HepG2 (cell line): ENCODE measurements around the gene IRGQ. TPM values are rescaled to one million over a fixed set of nuclear protein-coding genes. Genes with fewer than 3 reads are reported as not detected.

Experiments
- GLI4 ChIP-seq: sonication (generic); formaldehyde crosslinking; IDR thresholded peaks from 2 replicates; pipeline ENCODE4 v1.5.1; 2020; ENCODE audit warnings: missing genetic modification reagents, mild to moderate bottlenecking, moderate library complexity, borderline replicate concordance
- ISX ChIP-seq: sonication (generic); formaldehyde crosslinking; conservative IDR thresholded peaks from 2 replicates; pipeline ENCODE4 v1.5.0; 2020; ENCODE audit warnings: missing genetic modification reagents
- KIAA2018 ChIP-seq: sonication (generic); formaldehyde crosslinking; IDR thresholded peaks from 2 replicates; pipeline ENCODE4 v1.5.0; 2020; ENCODE audit warnings: mild to moderate bottlenecking, missing genetic modification reagents, borderline replicate concordance
- U2AF1 ChIP-seq: fragments of 200-400 bp; formaldehyde crosslinking; optimal IDR thresholded peaks from 2 replicates; pipeline ENCODE3; 2017; ENCODE audit warnings: mild to moderate bottlenecking, low read depth, low read length
- ZNF24 ChIP-seq: fragments of 450-650 bp; IDR thresholded peaks from 2 replicates; pipeline ENCODE4 v1.6.1; 2017; ENCODE audit warnings: antibody characterized with exemption, mild to moderate bottlenecking
- ZNF614 ChIP-seq: IDR thresholded peaks from 2 replicates; pipeline ENCODE4 v1.6.1; 2018; ENCODE audit warnings: missing biosample characterization, missing genetic modification reagents, inconsistent platforms, borderline replicate concordance
- polyA plus RNA-seq, 8 experiments: library from polyadenylated mRNA; depleted of rRNA in 3 of 8; stranded (reverse) in 7 of 8; unstranded in 1 of 8; fragments of >200 nt; fragmentation: Illumina TruSeq in 4 of 8; extraction: Trizol in 4 of 8; gene quantifications; 2 replicates each; pipeline versions ENCODE4 v1.2.1 to v1.2.3, GENCODE V29; 2011 to 2016; ENCODE audit warnings: low read depth in 4 of 8, missing spikeins in 1 of 8, mixed read lengths in 1 of 8; ENCODE audit not compliant: insufficient read depth in 1 of 8
- total RNA-seq, 5 experiments: library from RNA; depleted of rRNA; stranded (reverse); fragments of >200 nt; fragmentation: Illumina TruSeq; extraction: Trizol; gene quantifications; 2 replicates each; pipeline ENCODE4 v1.2.3, GENCODE V29; 2016; ENCODE audit warnings: low read depth in 1 of 5
- TF ChIP-seq, protein P1 (sequence below): IDR thresholded peaks from 2 replicates; pipeline ENCODE4 v1.6.1; 2016; ENCODE audit warnings: low read depth
- TF ChIP-seq, protein P2 (sequence below): sonication (generic); formaldehyde crosslinking; IDR thresholded peaks from 2 replicates; pipeline ENCODE4 v1.9.0; 2021; ENCODE audit warnings: missing genetic modification reagents, borderline replicate concordance
- TF ChIP-seq, protein P3 (sequence below): sonication (generic); formaldehyde crosslinking; IDR thresholded peaks from 2 replicates; pipeline ENCODE4 v1.4.0; 2020; ENCODE audit warnings: missing genetic modification reagents, mild to moderate bottlenecking, borderline replicate concordance
- TF ChIP-seq, protein P4 (sequence below): sonication (generic); formaldehyde crosslinking; IDR thresholded peaks from 2 replicates; pipeline ENCODE4 v1.8.0; 2022; ENCODE audit warnings: missing genetic modification reagents, mild to moderate bottlenecking, moderate library complexity, borderline replicate concordance

IRGQ gene
- total and polyA plus RNA-seq, 2 of the 13 experiments (the other 11 are each of a cell fraction or from before 2014, with no cell fraction given) = 11.6 to 12.4 TPM

DNA sequence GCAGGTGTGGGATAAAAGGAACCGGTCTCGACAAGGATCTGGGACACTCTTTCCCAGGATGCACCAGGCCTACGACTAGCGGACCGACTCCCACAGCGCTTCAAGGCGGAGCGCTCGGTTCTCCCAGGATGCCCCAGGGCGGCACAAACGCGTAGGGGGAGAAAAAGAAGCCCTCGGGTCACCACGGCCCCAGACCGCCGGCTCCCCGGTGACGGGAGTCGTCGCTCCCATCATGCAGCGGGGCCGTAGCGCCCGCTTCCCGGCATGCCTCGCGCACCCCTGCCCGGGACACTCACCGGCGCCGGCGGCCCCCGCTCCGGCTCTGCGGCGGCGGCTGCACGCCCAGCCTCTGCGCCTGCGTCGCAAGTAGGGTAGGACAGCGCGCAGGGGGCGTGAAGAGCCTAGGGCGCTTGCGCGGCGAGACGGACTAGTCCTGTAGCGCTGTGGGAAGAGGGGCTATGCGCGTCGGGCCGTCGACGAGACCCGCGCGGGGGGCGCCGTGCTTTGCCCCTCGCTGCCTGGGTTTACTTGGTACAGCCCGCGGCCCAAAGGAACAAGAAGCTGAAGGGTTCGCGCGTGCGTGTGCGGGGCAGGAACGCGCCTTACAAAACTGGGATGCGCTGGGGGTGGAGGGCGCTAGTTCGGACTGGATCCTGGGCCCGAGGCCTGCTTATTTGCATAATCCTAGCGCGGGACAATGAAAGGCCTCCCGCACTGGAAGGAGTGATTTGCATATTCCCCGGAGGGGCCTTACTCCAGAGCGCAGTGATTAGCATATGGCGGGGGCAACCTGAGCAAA lies 23.5 kb upstream of the IRGQ start, which contains the start of gene ZNF428 (continued):
- TF ChIP-seq ZNF24 (no peak), ISX (peak; percentile 55; the same call in 1 of the 2 replicates), KIAA2018 (CRISPR knock-in tag) (no peak), GLI4 (peak; percentile 90; the same call in 1 of the 2 replicates), ZNF614 (CRISPR knock-in tag) (peak; percentile 65; the same call in 1 of the 2 replicates), U2AF1 (no peak)
- TF ChIP-seq, protein P1, sequence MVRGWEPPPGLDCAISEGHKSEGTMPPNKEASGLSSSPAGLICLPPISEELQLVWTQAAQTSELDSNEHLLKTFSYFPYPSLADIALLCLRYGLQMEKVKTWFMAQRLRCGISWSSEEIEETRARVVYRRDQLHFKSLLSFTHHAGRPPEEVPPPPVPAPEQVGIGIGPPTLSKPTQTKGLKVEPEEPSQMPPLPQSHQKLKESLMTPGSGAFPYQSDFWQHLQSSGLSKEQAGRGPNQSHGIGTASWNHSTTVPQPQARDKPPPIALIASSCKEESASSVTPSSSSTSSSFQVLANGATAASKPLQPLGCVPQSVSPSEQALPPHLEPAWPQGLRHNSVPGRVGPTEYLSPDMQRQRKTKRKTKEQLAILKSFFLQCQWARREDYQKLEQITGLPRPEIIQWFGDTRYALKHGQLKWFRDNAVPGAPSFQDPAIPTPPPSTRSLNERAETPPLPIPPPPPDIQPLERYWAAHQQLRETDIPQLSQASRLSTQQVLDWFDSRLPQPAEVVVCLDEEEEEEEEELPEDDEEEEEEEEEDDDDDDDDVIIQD (CRISPR knock-in tag) = no peak
- TF ChIP-seq, protein P2, sequence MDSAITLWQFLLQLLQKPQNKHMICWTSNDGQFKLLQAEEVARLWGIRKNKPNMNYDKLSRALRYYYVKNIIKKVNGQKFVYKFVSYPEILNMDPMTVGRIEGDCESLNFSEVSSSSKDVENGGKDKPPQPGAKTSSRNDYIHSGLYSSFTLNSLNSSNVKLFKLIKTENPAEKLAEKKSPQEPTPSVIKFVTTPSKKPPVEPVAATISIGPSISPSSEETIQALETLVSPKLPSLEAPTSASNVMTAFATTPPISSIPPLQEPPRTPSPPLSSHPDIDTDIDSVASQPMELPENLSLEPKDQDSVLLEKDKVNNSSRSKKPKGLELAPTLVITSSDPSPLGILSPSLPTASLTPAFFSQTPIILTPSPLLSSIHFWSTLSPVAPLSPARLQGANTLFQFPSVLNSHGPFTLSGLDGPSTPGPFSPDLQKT (CRISPR knock-in tag) = peak; percentile 63; the same call in 1 of the 2 replicates
- TF ChIP-seq, protein P3, sequence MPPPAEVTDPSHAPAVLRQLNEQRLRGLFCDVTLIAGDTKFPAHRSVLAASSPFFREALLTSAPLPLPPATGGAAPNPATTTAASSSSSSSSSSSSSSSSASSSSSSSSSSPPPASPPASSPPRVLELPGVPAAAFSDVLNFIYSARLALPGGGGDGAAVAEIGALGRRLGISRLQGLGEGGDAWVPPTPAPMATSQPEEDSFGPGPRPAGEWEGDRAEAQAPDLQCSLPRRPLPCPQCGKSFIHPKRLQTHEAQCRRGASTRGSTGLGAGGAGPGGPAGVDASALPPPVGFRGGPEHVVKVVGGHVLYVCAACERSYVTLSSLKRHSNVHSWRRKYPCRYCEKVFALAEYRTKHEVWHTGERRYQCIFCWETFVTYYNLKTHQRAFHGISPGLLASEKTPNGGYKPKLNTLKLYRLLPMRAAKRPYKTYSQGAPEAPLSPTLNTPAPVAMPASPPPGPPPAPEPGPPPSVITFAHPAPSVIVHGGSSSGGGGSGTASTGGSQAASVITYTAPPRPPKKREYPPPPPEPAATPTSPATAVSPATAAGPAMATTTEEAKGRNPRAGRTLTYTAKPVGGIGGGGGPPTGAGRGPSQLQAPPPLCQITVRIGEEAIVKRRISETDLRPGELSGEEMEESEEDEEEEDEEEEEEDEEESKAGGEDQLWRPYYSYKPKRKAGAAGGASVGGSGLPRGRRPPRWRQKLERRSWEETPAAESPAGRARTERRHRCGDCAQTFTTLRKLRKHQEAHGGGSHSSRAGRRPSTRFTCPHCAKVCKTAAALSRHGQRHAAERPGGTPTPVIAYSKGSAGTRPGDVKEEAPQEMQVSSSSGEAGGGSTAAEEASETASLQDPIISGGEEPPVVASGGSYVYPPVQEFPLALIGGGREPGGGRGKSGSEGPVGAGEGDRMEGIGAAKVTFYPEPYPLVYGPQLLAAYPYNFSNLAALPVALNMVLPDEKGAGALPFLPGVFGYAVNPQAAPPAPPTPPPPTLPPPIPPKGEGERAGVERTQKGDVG (CRISPR knock-in tag) = peak; percentile 97
- TF ChIP-seq, protein P4, sequence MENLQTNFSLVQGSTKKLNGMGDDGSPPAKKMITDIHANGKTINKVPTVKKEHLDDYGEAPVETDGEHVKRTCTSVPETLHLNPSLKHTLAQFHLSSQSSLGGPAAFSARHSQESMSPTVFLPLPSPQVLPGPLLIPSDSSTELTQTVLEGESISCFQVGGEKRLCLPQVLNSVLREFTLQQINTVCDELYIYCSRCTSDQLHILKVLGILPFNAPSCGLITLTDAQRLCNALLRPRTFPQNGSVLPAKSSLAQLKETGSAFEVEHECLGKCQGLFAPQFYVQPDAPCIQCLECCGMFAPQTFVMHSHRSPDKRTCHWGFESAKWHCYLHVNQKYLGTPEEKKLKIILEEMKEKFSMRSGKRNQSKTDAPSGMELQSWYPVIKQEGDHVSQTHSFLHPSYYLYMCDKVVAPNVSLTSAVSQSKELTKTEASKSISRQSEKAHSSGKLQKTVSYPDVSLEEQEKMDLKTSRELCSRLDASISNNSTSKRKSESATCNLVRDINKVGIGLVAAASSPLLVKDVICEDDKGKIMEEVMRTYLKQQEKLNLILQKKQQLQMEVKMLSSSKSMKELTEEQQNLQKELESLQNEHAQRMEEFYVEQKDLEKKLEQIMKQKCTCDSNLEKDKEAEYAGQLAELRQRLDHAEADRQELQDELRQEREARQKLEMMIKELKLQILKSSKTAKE (CRISPR knock-in tag) = 0 out of 2 replicates have a peak, but pooled peaks have one; percentile 24
